ENCODE results near the gene NCEH1.

NCEH1 gene

DNA sequence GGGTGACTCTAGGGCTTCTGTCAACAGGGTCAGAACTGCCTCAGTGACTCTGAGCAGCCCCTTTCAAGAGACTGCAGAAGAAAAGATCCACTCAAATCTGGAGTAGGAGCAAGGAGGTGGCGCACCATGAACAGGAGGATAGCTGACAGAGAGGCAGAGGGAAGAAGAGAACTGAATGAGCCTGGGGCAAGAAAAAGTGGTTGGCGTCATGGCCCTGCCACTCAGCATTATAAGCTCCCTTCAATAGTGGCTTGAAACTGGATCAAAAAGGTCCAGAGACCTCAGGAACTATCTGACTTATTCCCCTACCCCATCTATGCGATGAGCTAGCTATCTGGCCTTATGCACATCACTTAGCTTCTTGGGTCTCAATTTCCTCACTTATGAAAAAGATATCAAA is 66.6 kb downstream of the NCEH1 start:
- TF ChIP-seq, protein P1, sequence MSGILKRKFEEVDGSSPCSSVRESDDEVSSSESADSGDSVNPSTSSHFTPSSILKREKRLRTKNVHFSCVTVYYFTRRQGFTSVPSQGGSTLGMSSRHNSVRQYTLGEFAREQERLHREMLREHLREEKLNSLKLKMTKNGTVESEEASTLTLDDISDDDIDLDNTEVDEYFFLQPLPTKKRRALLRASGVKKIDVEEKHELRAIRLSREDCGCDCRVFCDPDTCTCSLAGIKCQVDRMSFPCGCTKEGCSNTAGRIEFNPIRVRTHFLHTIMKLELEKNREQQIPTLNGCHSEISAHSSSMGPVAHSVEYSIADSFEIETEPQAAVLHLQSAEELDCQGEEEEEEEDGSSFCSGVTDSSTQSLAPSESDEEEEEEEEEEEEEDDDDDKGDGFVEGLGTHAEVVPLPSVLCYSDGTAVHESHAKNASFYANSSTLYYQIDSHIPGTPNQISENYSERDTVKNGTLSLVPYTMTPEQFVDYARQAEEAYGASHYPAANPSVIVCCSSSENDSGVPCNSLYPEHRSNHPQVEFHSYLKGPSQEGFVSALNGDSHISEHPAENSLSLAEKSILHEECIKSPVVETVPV (CRISPR knock-in tag; IDR thresholded peaks at IDR 0.05) = no peak
- TF ChIP-seq SNAI2 (CRISPR knock-in tag; IDR thresholded peaks at IDR 0.05) = no peak
- no peak for TF ChIP-seq OSR1 (CRISPR knock-in tag; IDR thresholded peaks at IDR 0.05)
- no peak for TF ChIP-seq ZFP30 (CRISPR knock-in tag; IDR thresholded peaks at IDR 0.05)
- TF ChIP-seq BACH2 (CRISPR knock-in tag; IDR thresholded peaks at IDR 0.05; ENCODE audit: borderline replicate concordance) = no peak
- no peak for TF ChIP-seq CSDC2 (CRISPR knock-in tag; IDR thresholded peaks at IDR 0.05)
- TF ChIP-seq ZNF565 (CRISPR knock-in tag; conservative IDR thresholded peaks at IDR 0.05; ENCODE audit: low read depth) = no peak
- TF ChIP-seq ARNTL (CRISPR knock-in tag; IDR thresholded peaks at IDR 0.05; ENCODE audit: borderline replicate concordance, low read depth) = no peak
- TF ChIP-seq, protein P2, sequence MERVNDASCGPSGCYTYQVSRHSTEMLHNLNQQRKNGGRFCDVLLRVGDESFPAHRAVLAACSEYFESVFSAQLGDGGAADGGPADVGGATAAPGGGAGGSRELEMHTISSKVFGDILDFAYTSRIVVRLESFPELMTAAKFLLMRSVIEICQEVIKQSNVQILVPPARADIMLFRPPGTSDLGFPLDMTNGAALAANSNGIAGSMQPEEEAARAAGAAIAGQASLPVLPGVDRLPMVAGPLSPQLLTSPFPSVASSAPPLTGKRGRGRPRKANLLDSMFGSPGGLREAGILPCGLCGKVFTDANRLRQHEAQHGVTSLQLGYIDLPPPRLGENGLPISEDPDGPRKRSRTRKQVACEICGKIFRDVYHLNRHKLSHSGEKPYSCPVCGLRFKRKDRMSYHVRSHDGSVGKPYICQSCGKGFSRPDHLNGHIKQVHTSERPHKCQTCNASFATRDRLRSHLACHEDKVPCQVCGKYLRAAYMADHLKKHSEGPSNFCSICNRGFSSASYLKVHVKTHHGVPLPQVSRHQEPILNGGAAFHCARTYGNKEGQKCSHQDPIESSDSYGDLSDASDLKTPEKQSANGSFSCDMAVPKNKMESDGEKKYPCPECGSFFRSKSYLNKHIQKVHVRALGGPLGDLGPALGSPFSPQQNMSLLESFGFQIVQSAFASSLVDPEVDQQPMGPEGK (CRISPR knock-in tag; IDR thresholded peaks at IDR 0.05; ENCODE audit: borderline replicate concordance) = no peak
- TF ChIP-seq, protein P3, sequence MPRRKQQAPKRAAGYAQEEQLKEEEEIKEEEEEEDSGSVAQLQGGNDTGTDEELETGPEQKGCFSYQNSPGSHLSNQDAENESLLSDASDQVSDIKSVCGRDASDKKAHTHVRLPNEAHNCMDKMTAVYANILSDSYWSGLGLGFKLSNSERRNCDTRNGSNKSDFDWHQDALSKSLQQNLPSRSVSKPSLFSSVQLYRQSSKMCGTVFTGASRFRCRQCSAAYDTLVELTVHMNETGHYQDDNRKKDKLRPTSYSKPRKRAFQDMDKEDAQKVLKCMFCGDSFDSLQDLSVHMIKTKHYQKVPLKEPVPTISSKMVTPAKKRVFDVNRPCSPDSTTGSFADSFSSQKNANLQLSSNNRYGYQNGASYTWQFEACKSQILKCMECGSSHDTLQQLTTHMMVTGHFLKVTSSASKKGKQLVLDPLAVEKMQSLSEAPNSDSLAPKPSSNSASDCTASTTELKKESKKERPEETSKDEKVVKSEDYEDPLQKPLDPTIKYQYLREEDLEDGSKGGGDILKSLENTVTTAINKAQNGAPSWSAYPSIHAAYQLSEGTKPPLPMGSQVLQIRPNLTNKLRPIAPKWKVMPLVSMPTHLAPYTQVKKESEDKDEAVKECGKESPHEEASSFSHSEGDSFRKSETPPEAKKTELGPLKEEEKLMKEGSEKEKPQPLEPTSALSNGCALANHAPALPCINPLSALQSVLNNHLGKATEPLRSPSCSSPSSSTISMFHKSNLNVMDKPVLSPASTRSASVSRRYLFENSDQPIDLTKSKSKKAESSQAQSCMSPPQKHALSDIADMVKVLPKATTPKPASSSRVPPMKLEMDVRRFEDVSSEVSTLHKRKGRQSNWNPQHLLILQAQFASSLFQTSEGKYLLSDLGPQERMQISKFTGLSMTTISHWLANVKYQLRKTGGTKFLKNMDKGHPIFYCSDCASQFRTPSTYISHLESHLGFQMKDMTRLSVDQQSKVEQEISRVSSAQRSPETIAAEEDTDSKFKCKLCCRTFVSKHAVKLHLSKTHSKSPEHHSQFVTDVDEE (CRISPR knock-in tag; IDR thresholded peaks at IDR 0.05) = no peak
- TF ChIP-seq ZC3H10 (CRISPR knock-in tag; IDR thresholded peaks at IDR 0.05) = no peak
- no peak for TF ChIP-seq ZNF8 (CRISPR knock-in tag; IDR thresholded peaks at IDR 0.05)
- no peak for TF ChIP-seq ZFP3 (CRISPR knock-in tag; IDR thresholded peaks at IDR 0.05)
- no peak for TF ChIP-seq ISL1 (CRISPR knock-in tag; IDR thresholded peaks at IDR 0.05)
- no peak for TF ChIP-seq TCF4 (CRISPR knock-in tag; IDR thresholded peaks at IDR 0.05; ENCODE audit: borderline replicate concordance)
- TF ChIP-seq, protein P4, sequence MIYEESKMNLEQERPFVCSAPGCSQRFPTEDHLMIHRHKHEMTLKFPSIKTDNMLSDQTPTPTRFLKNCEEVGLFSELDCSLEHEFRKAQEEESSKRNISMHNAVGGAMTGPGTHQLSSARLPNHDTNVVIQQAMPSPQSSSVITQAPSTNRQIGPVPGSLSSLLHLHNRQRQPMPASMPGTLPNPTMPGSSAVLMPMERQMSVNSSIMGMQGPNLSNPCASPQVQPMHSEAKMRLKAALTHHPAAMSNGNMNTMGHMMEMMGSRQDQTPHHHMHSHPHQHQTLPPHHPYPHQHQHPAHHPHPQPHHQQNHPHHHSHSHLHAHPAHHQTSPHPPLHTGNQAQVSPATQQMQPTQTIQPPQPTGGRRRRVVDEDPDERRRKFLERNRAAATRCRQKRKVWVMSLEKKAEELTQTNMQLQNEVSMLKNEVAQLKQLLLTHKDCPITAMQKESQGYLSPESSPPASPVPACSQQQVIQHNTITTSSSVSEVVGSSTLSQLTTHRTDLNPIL (CRISPR knock-in tag; IDR thresholded peaks at IDR 0.05; ENCODE audit: low read depth) = no peak
- no peak for TF ChIP-seq ZNF70 (CRISPR knock-in tag; IDR thresholded peaks at IDR 0.05)
- no peak for TF ChIP-seq TOX (CRISPR knock-in tag; IDR thresholded peaks at IDR 0.05; ENCODE audit: borderline replicate concordance)
- TF ChIP-seq, protein P5, sequence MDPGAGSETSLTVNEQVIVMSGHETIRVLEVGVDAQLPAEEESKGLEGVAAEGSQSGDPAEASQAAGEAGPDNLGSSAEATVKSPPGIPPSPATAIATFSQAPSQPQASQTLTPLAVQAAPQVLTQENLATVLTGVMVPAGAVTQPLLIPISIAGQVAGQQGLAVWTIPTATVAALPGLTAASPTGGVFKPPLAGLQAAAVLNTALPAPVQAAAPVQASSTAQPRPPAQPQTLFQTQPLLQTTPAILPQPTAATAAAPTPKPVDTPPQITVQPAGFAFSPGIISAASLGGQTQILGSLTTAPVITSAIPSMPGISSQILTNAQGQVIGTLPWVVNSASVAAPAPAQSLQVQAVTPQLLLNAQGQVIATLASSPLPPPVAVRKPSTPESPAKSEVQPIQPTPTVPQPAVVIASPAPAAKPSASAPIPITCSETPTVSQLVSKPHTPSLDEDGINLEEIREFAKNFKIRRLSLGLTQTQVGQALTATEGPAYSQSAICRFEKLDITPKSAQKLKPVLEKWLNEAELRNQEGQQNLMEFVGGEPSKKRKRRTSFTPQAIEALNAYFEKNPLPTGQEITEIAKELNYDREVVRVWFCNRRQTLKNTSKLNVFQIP (CRISPR knock-in tag; IDR thresholded peaks at IDR 0.05; ENCODE audit: borderline replicate concordance, low read depth) = no peak
- ATAC-seq = no peak

DNA sequence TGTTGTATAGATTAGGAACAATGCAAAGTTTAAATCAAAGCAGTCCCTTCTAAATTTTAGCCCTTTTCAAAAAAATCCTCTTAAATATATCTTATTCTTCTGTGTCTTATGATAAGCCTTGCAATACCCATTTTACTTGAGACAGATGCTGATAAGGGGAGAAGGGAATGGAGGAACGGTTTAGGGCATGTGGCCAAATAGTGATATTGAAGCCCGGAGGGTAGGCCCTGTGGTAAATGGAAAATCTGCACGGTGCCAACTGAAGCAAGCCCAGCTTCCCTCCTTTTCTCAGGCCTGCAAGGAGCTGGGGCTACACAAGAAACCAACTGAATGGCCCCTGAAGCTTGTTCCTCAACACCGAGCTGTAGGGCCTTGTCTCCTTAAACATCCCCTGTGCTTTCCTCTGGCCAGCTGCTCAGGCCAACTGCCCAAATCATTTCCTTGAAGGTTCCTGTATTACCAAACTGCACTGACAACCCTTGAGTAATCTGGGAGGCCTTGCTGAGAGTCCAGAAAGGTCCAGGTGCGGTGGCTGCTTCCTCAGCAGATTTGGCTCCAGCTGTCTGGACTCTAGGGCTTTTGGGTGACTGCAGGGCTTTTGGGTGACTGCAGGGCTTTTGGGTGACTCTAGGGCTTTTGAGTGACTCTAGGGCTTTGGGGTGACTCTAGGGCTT is 67.2 kb downstream of the NCEH1 start:
- no peak for ATAC-seq
- TF ChIP-seq, protein P5 (CRISPR knock-in tag; IDR thresholded peaks at IDR 0.05; ENCODE audit: borderline replicate concordance, low read depth) = no peak
- TF ChIP-seq, protein P4 (CRISPR knock-in tag; IDR thresholded peaks at IDR 0.05; ENCODE audit: low read depth) = no peak
- TF ChIP-seq ISL1 (CRISPR knock-in tag; IDR thresholded peaks at IDR 0.05) = no peak
- TF ChIP-seq, protein P3 (CRISPR knock-in tag; IDR thresholded peaks at IDR 0.05) = no peak
- no peak for TF ChIP-seq ZNF8 (CRISPR knock-in tag; IDR thresholded peaks at IDR 0.05)
- TF ChIP-seq ZFP3 (CRISPR knock-in tag; IDR thresholded peaks at IDR 0.05) = no peak
- TF ChIP-seq, protein P1 (CRISPR knock-in tag; IDR thresholded peaks at IDR 0.05) = no peak

Measured in SK-N-SH treated with all-trans-retinoic acid at 6 μM for 48 hours (cell line).